Heart right ventricle (tissue), 16 donors: ENCODE measurements around the gene LEUTX. TPM values are rescaled to one million over a fixed set of nuclear protein-coding genes. Genes with fewer than 3 reads are reported as not detected.

Source experiments
- ATAC-seq, 8 donors: fragments of 200-7000 bp; cut with Tn5 transposase; one replicate each; pipeline ENCODE4 v1.9.1; 2020; ENCODE audit warnings: mild to moderate bottlenecking in 8 of 8, moderate library complexity in 8 of 8, moderate number of reproducible peaks in 1 of 8
- DNase-seq, 2 donors: peaks; one replicate each; pipeline ENCODE4 v3.0.0-alpha.2; 2020
- H3K27ac ChIP-seq, 10 donors: fragments of 200-600 bp; sonication (generic) in 2 of 10; one replicate each; pipeline versions ENCODE4 v1.5.0 to v1.8.0; 2020 to 2022; ENCODE audit warnings: mild to moderate bottlenecking in 3 of 10
- H3K27me3 ChIP-seq, 7 donors: fragments of 200-600 bp; one replicate each; pipeline ENCODE4 v1.8.0; 2021 to 2022; ENCODE audit warnings: mild to moderate bottlenecking in 2 of 7
- H3K36me3 ChIP-seq, 9 donors: fragments of 200-600 bp; sonication (generic) in 1 of 9; one replicate each; pipeline versions ENCODE4 v1.5.0 to v1.8.0; 2020 to 2022; ENCODE audit warnings: mild to moderate bottlenecking in 2 of 9
- H3K4me1 ChIP-seq, 9 donors: fragments of 200-600 bp; sonication (generic) in 1 of 9; one replicate each; pipeline versions ENCODE4 v1.5.0 to v1.8.0; 2020 to 2022; ENCODE audit warnings: mild to moderate bottlenecking in 4 of 9
- H3K4me3 ChIP-seq, 10 donors: fragments of 200-600 bp; sonication (generic) in 2 of 10; one replicate each; pipeline versions ENCODE4 v1.5.0 to v1.8.0; 2020 to 2022; ENCODE audit warnings: mild to moderate bottlenecking in 7 of 10, moderate library complexity in 2 of 10
- H3K9me3 ChIP-seq, 11 donors: fragments of 200-600 bp in 10 of 11; sonication (generic) in 2 of 11; one replicate each; pipeline versions ENCODE4 v1.5.0 to v1.8.0; 2013 to 2022; ENCODE audit warnings: mild to moderate bottlenecking in 2 of 11, control low read depth in 1 of 11, moderate library complexity in 1 of 11
- WGBS, 2 donors: extraction: QIAGEN DNeasy Blood & Tissue Kit; methylation state at CpG; one replicate each; pipeline ENCODE4 v1.1.7; 2013; ENCODE audit warnings: inconsistent platforms in 1 of 2; 5-methylcytosine and 5-hydroxymethylcytosine counted together
- intact Hi-C, 10 donors: fragments of 100-400 bp; cut with DNase I; formaldehyde crosslinking; loops; one replicate each; pipeline versions ENCODE4 v1.11.1 to v1.14.2; 2022
- polyA plus RNA-seq, 2 donors: library from polyadenylated mRNA; stranded (reverse); fragments of 200-250 nt; gene quantifications; one replicate each; pipeline ENCODE4 v1.2.3, GENCODE V29; 2013
- total RNA-seq, 10 donors: library from RNA; stranded (reverse); fragmentation: NEBNext Ultra II Directional in 3 of 10; extraction: Animal tissue kit (Norgen Biotek cat#: 25700) in 3 of 10; gene quantifications; one replicate each; pipeline versions ENCODE4 v1.2.1 to v1.2.4, GENCODE V29; 2021 to 2023
- TF ChIP-seq, protein P1 (sequence below), 9 donors: fragments of 200-600 bp; sonication (generic) in 2 of 9; IDR thresholded peaks; one replicate each; pipeline versions ENCODE4 v1.5.0 to v1.8.0; 2021 to 2022; ENCODE audit warnings: antibody characterized with exemption in 9 of 9, mild to moderate bottlenecking in 5 of 9, moderate library complexity in 1 of 9
- donor health status: Arrhythmogenic right ventricular cardiomyopathy.
- donor health status: ischemic (EF 13 %, LVEDD 7.1; RV severe dilation, severe dysfunction).
- donor health status: healthy with polysubstance abuse.
- donor health status: DM: no; HTN: yes; CAD: no.
- donor health status: DM: no; HTN: no; CAD: no.
- donor health status: ischemic (EF 25% LVEDD 6.9; RV normal size, moderate dysfunction).
- donor health status: ischemic (EF 25% LVEDD 5.7; RV mildly dilated, moderate dysfunction).
- donor health status: healthy.
- donor health status: DM: yes; HTN: yes; CAD: no.
- donor health status: Ischemic cardiomyopathy.
- donor health status: ischemic (EF 35%, LVEDD 5.7; RV mildly dilated, moderate dysfunction).
- donor health status: nonischemic (EF 11% LVEDD 7.7; RV severe dilation, severe dysfunction).
- donor health status: DM: yes; HTN: yes; CAD: no.
- donor health status: PGD.
- donor health status: ischemic (EF 29% LVEDD 5.4; RV normal size, mild dysfunction).
- donor health status: nonischemic (EF 23%, LVEDD 6.1; RV moderate dilation, normal function).

The LEUTX gene
- total and polyA plus RNA-seq, 12 donors = not detected

DNA sequence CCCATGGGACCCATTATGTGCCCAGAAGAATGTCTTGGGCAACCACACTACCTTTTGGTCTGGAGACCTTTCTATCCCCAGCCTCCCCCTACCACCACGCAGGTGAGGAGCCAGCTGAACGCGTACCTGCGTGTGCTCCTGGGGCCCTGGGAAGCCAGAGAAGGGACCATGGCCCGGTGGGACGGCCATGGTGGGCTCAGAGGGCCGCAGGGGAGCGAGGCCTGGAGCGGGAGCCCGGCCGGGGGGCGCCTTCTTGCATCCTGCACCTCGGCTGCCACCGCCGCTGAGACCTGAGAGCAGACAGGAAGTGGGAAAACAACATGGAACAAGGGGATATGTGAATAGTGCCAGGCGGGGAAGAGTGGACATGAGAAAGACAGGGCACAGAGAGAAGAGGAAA lies 53.0 kb downstream of the LEUTX start:
- ATAC-seq (no peak), DNase-seq (no peak)
- Histone ChIP-seq H3K4me3 (peak overlapping the region in 1 of 10 donors; percentile 77), H3K36me3 (peaks cover 0 to 75% (median 49%) of the 10 kb centered on the region in 9 donors), H3K4me1 (peaks cover 0 to 33% (median 23%) of the 10 kb centered on the region in 9 donors), H3K27me3 (no peaks in the 10 kb centered on the region), H3K9me3 (no peaks in the 10 kb centered on the region), H3K27ac (peak overlapping the region in 5 of 10 donors; percentile 90 to 94 (median 91))
- TF ChIP-seq, protein P1, sequence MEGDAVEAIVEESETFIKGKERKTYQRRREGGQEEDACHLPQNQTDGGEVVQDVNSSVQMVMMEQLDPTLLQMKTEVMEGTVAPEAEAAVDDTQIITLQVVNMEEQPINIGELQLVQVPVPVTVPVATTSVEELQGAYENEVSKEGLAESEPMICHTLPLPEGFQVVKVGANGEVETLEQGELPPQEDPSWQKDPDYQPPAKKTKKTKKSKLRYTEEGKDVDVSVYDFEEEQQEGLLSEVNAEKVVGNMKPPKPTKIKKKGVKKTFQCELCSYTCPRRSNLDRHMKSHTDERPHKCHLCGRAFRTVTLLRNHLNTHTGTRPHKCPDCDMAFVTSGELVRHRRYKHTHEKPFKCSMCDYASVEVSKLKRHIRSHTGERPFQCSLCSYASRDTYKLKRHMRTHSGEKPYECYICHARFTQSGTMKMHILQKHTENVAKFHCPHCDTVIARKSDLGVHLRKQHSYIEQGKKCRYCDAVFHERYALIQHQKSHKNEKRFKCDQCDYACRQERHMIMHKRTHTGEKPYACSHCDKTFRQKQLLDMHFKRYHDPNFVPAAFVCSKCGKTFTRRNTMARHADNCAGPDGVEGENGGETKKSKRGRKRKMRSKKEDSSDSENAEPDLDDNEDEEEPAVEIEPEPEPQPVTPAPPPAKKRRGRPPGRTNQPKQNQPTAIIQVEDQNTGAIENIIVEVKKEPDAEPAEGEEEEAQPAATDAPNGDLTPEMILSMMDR (IDR thresholded peaks at IDR 0.05) = no peak
- 88 to 91% methylated on average over 16 of the region's 16 CpGs for WGBS, 2 donors
- intact Hi-C loops = loop anchor here in 1 of 10 donors (10.0 kb wide), 1 partner anchor 297 kb away; the partner anchor contains the start of gene EID2B

GRCh38 chr19:39832341-39833083 lies 53.9 kb downstream of the LEUTX start:
- no peaks in the 10 kb centered on the region for H3K27me3 ChIP-seq
- H3K4me3 ChIP-seq = peak overlapping the region; percentile 69 to 97 (median 82)
- TF ChIP-seq, protein P1 (IDR thresholded peaks at IDR 0.05) = no peak
- H3K36me3 ChIP-seq = peaks cover 0 to 75% (median 58%) of the 10 kb centered on the region in 9 donors
- ATAC-seq (no peak), DNase-seq (no peak)
- H3K4me1 ChIP-seq = peaks cover 0 to 33% (median 23%) of the 10 kb centered on the region in 9 donors
- intact Hi-C loops = loop anchor here in 3 of 10 donors (1.0 to 10.0 kb wide), 2 partner anchors 8 to 298 kb away; partner anchors contain the start of gene EID2B (in 1 of the 3)
- H3K27ac ChIP-seq = peak overlapping the region; percentile 61 to 94 (median 90)
- WGBS, 2 donors = 53 to 54% methylated on average over 5 of the region's 5 CpGs
- no peaks in the 10 kb centered on the region for H3K9me3 ChIP-seq

GRCh38 chr19:39833160-39833463 lies 54.5 kb downstream of the LEUTX start:
- 0 to 2% methylated on average over 24 of the region's 24 CpGs for whole genome bisulfite sequencing, 2 donors
- DNase-seq (no peak), ATAC-seq (no peak)
- Histone ChIP-seq H3K27ac (peak overlapping the region; percentile 61 to 94 (median 90)), H3K4me3 (peak overlapping the region; percentile 69 to 97 (median 82)), H3K36me3 (peaks cover 0 to 75% (median 57%) of the 10 kb centered on the region in 9 donors), H3K9me3 (no peaks in the 10 kb centered on the region), H3K27me3 (no peaks in the 10 kb centered on the region), H3K4me1 (peaks cover 0 to 33% (median 23%) of the 10 kb centered on the region in 9 donors)
- intact Hi-C loops = loop anchor here in 3 of 10 donors (1.0 to 10.0 kb wide), 2 partner anchors 9 to 298 kb away; partner anchors contain the start of gene EID2B (in 1 of the 3)
- TF ChIP-seq, protein P1 (IDR thresholded peaks at IDR 0.05) = no peak

DNA sequence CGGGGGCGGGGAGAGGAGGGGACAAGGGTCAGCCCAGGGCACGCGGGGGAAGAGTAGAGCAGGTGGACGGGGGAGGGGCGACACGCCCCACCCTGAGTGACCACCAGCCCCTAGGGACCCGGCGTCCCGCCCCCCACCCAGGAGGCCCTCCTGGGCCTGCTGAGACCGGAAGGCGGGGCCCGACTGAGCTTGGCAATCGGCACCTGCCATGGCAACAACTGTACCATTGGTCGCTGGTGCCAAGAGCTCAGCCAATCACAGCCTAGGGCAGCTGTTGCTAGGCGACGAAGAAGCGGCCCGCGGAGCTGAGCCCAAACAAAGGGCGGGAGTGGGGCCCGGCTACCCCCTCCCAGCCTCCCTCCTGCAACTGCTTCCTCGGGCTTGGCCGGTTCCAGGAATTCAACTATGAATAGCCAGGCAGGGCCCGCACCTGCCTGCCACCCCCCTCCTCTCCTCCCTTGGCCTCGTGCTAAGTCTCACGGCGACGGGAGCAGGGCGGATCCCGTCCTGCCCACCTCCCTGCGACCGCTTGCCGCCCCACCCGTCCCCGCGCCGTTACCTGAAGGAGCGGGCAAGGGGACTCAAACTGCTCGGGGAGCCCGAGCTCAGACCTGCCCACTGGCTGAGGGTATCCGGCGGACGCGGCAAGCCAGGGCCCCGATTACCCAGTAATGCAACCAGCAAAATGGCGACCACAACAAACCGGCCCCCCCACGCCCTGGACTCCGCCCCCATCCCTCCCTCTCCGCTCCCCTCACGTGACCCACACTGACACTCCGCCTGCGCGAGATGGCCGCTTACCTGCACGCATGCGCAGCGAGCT lies 55.0 kb downstream of the LEUTX start, which contains the start of gene DYRK1B:
Gene DYRK1B, minus strand, starts transcription at position 699 of the 823 bp plus-strand sequence. CDS start 2,295 bp downstream, outside the sequence.
- ATAC-seq (peak; percentile 94 to 97 (median 96)), DNase-seq (peak; percentile 98 to 99)
- Histone ChIP-seq H3K27ac (peak within 1 kb of the TSS; percentile 61 to 94 (median 90)), H3K4me3 (peak within 1 kb of the TSS; percentile 69 to 97 (median 82)), H3K9me3 (no peaks in the 10 kb centered on the region), H3K27me3 (no peaks in the 10 kb centered on the region), H3K36me3 (peaks cover 0 to 75% (median 55%) of the 10 kb centered on the region in 9 donors), H3K4me1 (peaks cover 0 to 27% (median 23%) of the 10 kb centered on the region in 9 donors)
- WGBS, 2 donors = 1% methylated on average over 52 to 58 of the region's 59 CpGs
- intact Hi-C loops = loop anchor here in 3 of 10 donors (1.0 to 10.0 kb wide), 2 partner anchors 9 to 299 kb away; partner anchors contain the start of gene EID2B (in 1 of the 3)
- TF ChIP-seq, protein P1 (IDR thresholded peaks at IDR 0.05) = no peak
